HL-60 (cell line): ENCODE results near the gene AMIGO2.

Experiments
- DNase-seq, 2 experiments: peaks; one replicate each; pipeline ENCODE4 v3.0.0-alpha.2; 2010 to 2020; ENCODE audit warnings: low read depth in 1 of 2, low spot score in 1 of 2
- H3K27ac ChIP-seq: fragments of 250-450 bp; sonication (Bioruptor Pico); replicated peaks from 2 replicates; pipeline ENCODE4 v1.5.1; 2020; ENCODE audit warnings: mild to moderate bottlenecking, moderate library complexity
- H3K27me3 ChIP-seq: fragments of 250-450 bp; sonication (Bioruptor Pico); 2 replicates; pipeline ENCODE4 v1.5.1; 2021; ENCODE audit warnings: mild to moderate bottlenecking, moderate library complexity; ENCODE audit not compliant: insufficient read depth, poor library complexity, severe bottlenecking
- H3K4me3 ChIP-seq: replicated peaks from 2 replicates; pipeline ENCODE4 v1.5.1; 2011; ENCODE audit warnings: mild to moderate bottlenecking, control low read depth, low read length; ENCODE audit not compliant: insufficient read depth
- CTCF ChIP-seq: IDR thresholded peaks from one replicate; pipeline ENCODE4 v1.5.1; 2011; ENCODE audit warnings: low read length, control low read depth, inconsistent platforms; ENCODE audit not compliant: insufficient read depth
- GABPA ChIP-seq: IDR thresholded peaks from 2 replicates; pipeline ENCODE4 v1.6.1; 2012; ENCODE audit warnings: low read depth
- POLR2AphosphoS5 ChIP-seq: IDR thresholded peaks from 2 replicates; pipeline ENCODE4 v1.6.1; 2012; ENCODE audit warnings: low read depth
- REST ChIP-seq: IDR thresholded peaks from 2 replicates; pipeline ENCODE4 v1.6.1; 2012; ENCODE audit warnings: low read depth; ENCODE audit not compliant: insufficient replicate concordance
- SPI1 ChIP-seq: IDR thresholded peaks from 2 replicates; pipeline ENCODE4 v1.6.1; 2012; ENCODE audit warnings: low read depth, mild to moderate bottlenecking, borderline replicate concordance

The AMIGO2 gene

GRCh38 chr12:47048541-47048940, 31.2 kb downstream of the AMIGO2 start:
- TF ChIP-seq POLR2AphosphoS5: no peak
- TF ChIP-seq GABPA: no peak
- no peak for TF ChIP-seq REST
- no peak for TF ChIP-seq SPI1
- no peak for TF ChIP-seq CTCF
- Histone ChIP-seq H3K4me3 (no peak overlapping the region), H3K27ac (no peak overlapping the region), H3K27me3 (no peaks in the 10 kb centered on the region)
- DNase-seq: no peak

- Histone ChIP-seq H3K27me3 (no peaks in the 10 kb centered on the region), H3K4me3 (no peak overlapping the region), H3K27ac (no peak overlapping the region)
- TF ChIP-seq SPI1 (no peak), CTCF (no peak), GABPA (no peak), REST (no peak), POLR2AphosphoS5 (no peak)
- no peak for DNase-seq
Observed at GRCh38 chr12:47041327-47041726, 38.4 kb downstream of the AMIGO2 start.

- no peak for DNase-seq
- TF ChIP-seq GABPA: no peak
- no peak for TF ChIP-seq REST
- TF ChIP-seq CTCF: no peak
- TF ChIP-seq POLR2AphosphoS5: no peak
- TF ChIP-seq SPI1: no peak
- Histone ChIP-seq H3K4me3 (no peak overlapping the region), H3K27ac (no peak overlapping the region), H3K27me3 (no peaks in the 10 kb centered on the region)
Observed at GRCh38 chr12:47039756-47040155, 40.0 kb downstream of the AMIGO2 start.
